Suprapubic skin (tissue), 3 donors: ENCODE measurements around the gene TTC19.

Source experiments
- EP300 ChIP-seq: sonication (generic); formaldehyde crosslinking; IDR thresholded peaks from one replicate; pipeline ENCODE4 v1.6.1; 2017; ENCODE audit warnings: antibody characterized with exemption
- POLR2A ChIP-seq, 2 donors: fragments of 450-650 bp; IDR thresholded peaks; one replicate each; pipeline ENCODE4 v1.6.1; 2017; ENCODE audit warnings: antibody characterized with exemption in 2 of 2, mild to moderate bottlenecking in 2 of 2, moderate library complexity in 2 of 2
- TF ChIP-seq, protein P1 (sequence below), 2 donors: fragments of 200-600 bp in 1 of 2; fragments of 450-650 bp in 1 of 2; sonication (generic) in 1 of 2; IDR thresholded peaks; one replicate each; pipeline ENCODE4 v1.5.1; 2016 to 2019; ENCODE audit warnings: antibody characterized with exemption in 2 of 2, mild to moderate bottlenecking in 1 of 2, moderate library complexity in 1 of 2

DNA sequence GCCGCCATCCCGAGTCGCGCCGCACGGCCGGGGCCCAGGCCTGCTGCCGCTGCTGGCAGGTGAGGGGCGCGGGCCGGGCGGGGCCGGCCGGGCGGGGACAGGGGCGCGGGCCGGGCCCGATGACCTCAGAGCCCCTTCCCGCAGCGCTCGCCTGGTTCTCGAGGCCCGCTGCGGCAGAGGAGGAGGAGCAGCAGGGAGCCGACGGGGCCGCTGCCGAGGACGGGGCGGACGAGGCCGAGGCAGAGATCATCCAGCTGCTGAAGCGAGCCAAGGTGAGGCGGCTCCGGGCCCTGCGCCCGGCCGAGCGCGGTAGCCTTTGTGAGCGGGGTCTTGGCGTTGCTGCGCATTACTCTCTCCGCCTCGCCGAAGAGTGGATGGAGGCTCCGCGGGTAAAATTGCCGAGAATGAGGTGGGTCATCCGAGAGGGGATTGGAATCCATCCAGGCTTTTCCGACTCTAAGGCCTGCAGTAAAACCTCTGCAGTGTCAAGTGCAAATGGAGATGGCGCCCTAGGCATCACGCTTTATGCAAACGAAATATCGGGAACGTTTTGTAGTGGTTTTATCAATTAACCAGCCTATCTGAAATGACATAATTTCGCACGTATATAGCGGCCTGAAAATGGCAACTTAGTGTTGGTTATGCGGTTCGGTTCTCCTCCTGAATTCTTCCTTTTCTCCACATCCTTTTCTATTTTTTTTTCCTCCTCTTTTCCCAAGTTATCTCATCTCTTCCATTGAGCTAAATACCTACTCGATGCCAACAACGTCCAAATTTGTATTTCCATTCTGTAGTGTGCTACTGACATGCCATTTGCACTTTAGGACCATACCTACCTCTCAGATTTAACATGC is 577 bp downstream of the TTC19 start:
- TF ChIP-seq, protein P1, sequence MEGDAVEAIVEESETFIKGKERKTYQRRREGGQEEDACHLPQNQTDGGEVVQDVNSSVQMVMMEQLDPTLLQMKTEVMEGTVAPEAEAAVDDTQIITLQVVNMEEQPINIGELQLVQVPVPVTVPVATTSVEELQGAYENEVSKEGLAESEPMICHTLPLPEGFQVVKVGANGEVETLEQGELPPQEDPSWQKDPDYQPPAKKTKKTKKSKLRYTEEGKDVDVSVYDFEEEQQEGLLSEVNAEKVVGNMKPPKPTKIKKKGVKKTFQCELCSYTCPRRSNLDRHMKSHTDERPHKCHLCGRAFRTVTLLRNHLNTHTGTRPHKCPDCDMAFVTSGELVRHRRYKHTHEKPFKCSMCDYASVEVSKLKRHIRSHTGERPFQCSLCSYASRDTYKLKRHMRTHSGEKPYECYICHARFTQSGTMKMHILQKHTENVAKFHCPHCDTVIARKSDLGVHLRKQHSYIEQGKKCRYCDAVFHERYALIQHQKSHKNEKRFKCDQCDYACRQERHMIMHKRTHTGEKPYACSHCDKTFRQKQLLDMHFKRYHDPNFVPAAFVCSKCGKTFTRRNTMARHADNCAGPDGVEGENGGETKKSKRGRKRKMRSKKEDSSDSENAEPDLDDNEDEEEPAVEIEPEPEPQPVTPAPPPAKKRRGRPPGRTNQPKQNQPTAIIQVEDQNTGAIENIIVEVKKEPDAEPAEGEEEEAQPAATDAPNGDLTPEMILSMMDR (IDR thresholded peaks at IDR 0.05), result no peak
- TF ChIP-seq POLR2A (IDR thresholded peaks at IDR 0.05), result peak in 1 of 2 donors; percentile 14
- TF ChIP-seq EP300, result no peak
